IMR-90 (cell line): Measurements from ENCODE around the gene AKR1D1. TPM values are rescaled to one million over a fixed set of nuclear protein-coding genes. Genes with fewer than 3 reads are reported as not detected.

Experiments
- ATAC-seq: fragments of 200-7000 bp; cut with Tn5 transposase; 2 replicates; pipeline ENCODE4 v1.9.1; 2020; ENCODE audit warnings: low read depth, mild to moderate bottlenecking, moderate library complexity
- BruUV-seq: library from RNA; stranded (reverse); fragments of 400-500 nt; replicated peaks from 2 replicates; lab custom pipeline; 2021; lab: Mats Ljungman, UMichigan
- CTCF ChIA-PET: fragments of 300-600 bp; formaldehyde crosslinking; extraction: SDS; loops from one replicate; lab custom pipeline; 2021; ENCODE audit warnings: antibody characterized with exemption; lab: Yijun Ruan, JAX
- POLR2A ChIA-PET: fragments of 300-600 bp; sonication (Branson Sonifier 250); formaldehyde crosslinking; loops from one replicate; lab custom pipeline; 2022; ENCODE audit warnings: antibody characterized with exemption; ENCODE audit not compliant: unreplicated experiment; lab: Charles Lee
- DNase-seq: peaks from one replicate; pipeline ENCODE4 v3.0.0; 2013
- H2AFZ ChIP-seq: replicated peaks from 2 replicates; pipeline ENCODE3; 2013; ENCODE audit warnings: low read length, mild to moderate bottlenecking; ENCODE audit not compliant: poor library complexity
- H2AK5ac ChIP-seq: 2 replicates; pipeline ENCODE4 v1.6.1; 2013; ENCODE audit warnings: low read depth, low read length, inconsistent platforms
- H2AK9ac ChIP-seq: replicated peaks from 2 replicates; pipeline ENCODE3; 2013; ENCODE audit warnings: mild to moderate bottlenecking, low read depth, low read length, moderate library complexity; ENCODE audit not compliant: poor library complexity
- H2BK120ac ChIP-seq: 2 replicates; pipeline ENCODE4 v1.6.1; 2013; ENCODE audit warnings: low read depth, low read length, inconsistent platforms
- H2BK15ac ChIP-seq: 3 replicates; pipeline ENCODE4 v1.6.1; 2013; ENCODE audit warnings: low read depth, low read length, inconsistent platforms
- H2BK20ac ChIP-seq: 2 replicates; pipeline ENCODE4 v1.6.1; 2013; ENCODE audit warnings: low read depth, mild to moderate bottlenecking, inconsistent platforms, low read length, moderate library complexity
- H2BK5ac ChIP-seq: 2 replicates; pipeline ENCODE4 v1.6.1; 2013; ENCODE audit warnings: mild to moderate bottlenecking, low read depth, low read length, inconsistent platforms; ENCODE audit not compliant: poor library complexity, severe bottlenecking
- H3K14ac ChIP-seq: replicated peaks from 2 replicates; pipeline ENCODE4 v1.6.1; 2013; ENCODE audit warnings: low read depth, low read length, inconsistent platforms
- H3K18ac ChIP-seq: 2 replicates; pipeline ENCODE4 v1.6.1; 2013; ENCODE audit warnings: low read depth, low read length, control low read depth
- H3K23ac ChIP-seq: 2 replicates; pipeline ENCODE4 v1.6.1; 2013; ENCODE audit warnings: low read depth, low read length, inconsistent platforms
- H3K27ac ChIP-seq: 2 replicates; pipeline ENCODE4 v1.5.1; 2013; ENCODE audit warnings: mild to moderate bottlenecking, control low read depth, low read length; ENCODE audit not compliant: insufficient read depth
- H3K27me3 ChIP-seq: 2 replicates; pipeline ENCODE4 v1.6.1; 2013; ENCODE audit warnings: low read length; ENCODE audit not compliant: control insufficient read depth, insufficient read depth
- H3K36me3 ChIP-seq: 2 replicates; pipeline ENCODE4 v1.6.1; 2013; ENCODE audit warnings: low read length, mixed read lengths; ENCODE audit not compliant: control insufficient read depth, insufficient read depth
- H3K4ac ChIP-seq: 2 replicates; pipeline ENCODE4 v1.6.1; 2013; ENCODE audit warnings: low read depth, low read length, inconsistent platforms
- H3K4me1 ChIP-seq: 2 replicates; pipeline ENCODE4 v1.6.1; 2013; ENCODE audit warnings: low read length, mixed read lengths; ENCODE audit not compliant: control insufficient read depth, insufficient read depth
- H3K4me2 ChIP-seq: 2 replicates; pipeline ENCODE4 v1.6.1; 2013; ENCODE audit warnings: low read depth, mild to moderate bottlenecking, control low read depth, low read length, moderate library complexity
- H3K4me3 ChIP-seq: 2 replicates; pipeline ENCODE4 v1.5.1; 2013; ENCODE audit warnings: low read depth, mild to moderate bottlenecking, control low read depth, low read length, moderate library complexity; ENCODE audit not compliant: insufficient read depth
- H3K56ac ChIP-seq: 2 replicates; pipeline ENCODE4 v1.6.1; 2013; ENCODE audit warnings: low read length, inconsistent platforms; ENCODE audit not compliant: insufficient read depth; ENCODE audit errors: extremely low read depth
- H3K79me1 ChIP-seq, 2 experiments: 2 replicates each; pipeline ENCODE4 v1.6.1; 2013; ENCODE audit warnings: low read length in 2 of 2, inconsistent platforms in 1 of 2, low read depth in 1 of 2
- H3K9ac ChIP-seq: 2 replicates; pipeline ENCODE4 v1.6.1; 2013; ENCODE audit warnings: low read depth, low read length, control low read depth
- H3K9me1 ChIP-seq: 2 replicates; pipeline ENCODE4 v1.6.1; 2013; ENCODE audit warnings: low read length, inconsistent platforms; ENCODE audit not compliant: insufficient read depth
- H3K9me3 ChIP-seq: 2 replicates; pipeline ENCODE4 v1.6.1; 2013; ENCODE audit warnings: low read length; ENCODE audit not compliant: control insufficient read depth, insufficient read depth
- H4K20me1 ChIP-seq: 2 replicates; pipeline ENCODE4 v1.6.1; 2013; ENCODE audit warnings: low read length, inconsistent platforms; ENCODE audit not compliant: insufficient read depth
- H4K5ac ChIP-seq: 2 replicates; pipeline ENCODE4 v1.6.1; 2013; ENCODE audit warnings: mild to moderate bottlenecking, low read depth, low read length, control low read depth
- H4K8ac ChIP-seq, 2 experiments: 2 replicates each; pipeline ENCODE4 v1.6.1; 2013; ENCODE audit warnings: low read depth in 2 of 2, low read length in 2 of 2, control low read depth in 1 of 2, inconsistent platforms in 1 of 2
- H4K91ac ChIP-seq: 2 replicates; pipeline ENCODE4 v1.6.1; 2013; ENCODE audit warnings: low read depth, low read length, inconsistent platforms; ENCODE audit not compliant: insufficient read depth
- BHLHE40 ChIP-seq: fragments of 150-350 bp; IDR thresholded peaks from 2 replicates; pipeline ENCODE4 v1.6.1; 2016; ENCODE audit warnings: mild to moderate bottlenecking, low read depth, low read length
- NFE2L2 ChIP-seq: fragments of 150-350 bp; IDR thresholded peaks from 2 replicates; pipeline ENCODE4 v1.6.1; 2016; ENCODE audit warnings: low read depth, mild to moderate bottlenecking, low read length
- SMC3 ChIP-seq: fragments of 150-350 bp; IDR thresholded peaks from 2 replicates; pipeline ENCODE4 v1.6.1; 2016; ENCODE audit warnings: low read depth, mild to moderate bottlenecking, antibody characterized with exemption, low read length, moderate library complexity
- WGBS, 2 experiments: methylation state at CpG; one replicate each; pipeline versions ENCODE4 v1.1.5 to v1.1.7; 2013; ENCODE audit warnings: missing lambda C conversion rate in 2 of 2; ENCODE audit not compliant: insufficient read length in 1 of 2; ENCODE audit errors: extremely low coverage in 2 of 2; 5-methylcytosine and 5-hydroxymethylcytosine counted together
- dilution Hi-C: fragments of 300-500 bp; cut with HindIII; formaldehyde crosslinking; loops from one replicate; pipeline ENCODE4 v1.14.3; 2018; ENCODE audit warnings: low sequenced_read_pairs; ENCODE audit not compliant: unreplicated experiment
- in situ Hi-C: fragments of 300-500 bp; cut with MboI; formaldehyde crosslinking; loops from 3 replicates; pipeline ENCODE4 v1.14.3; 2019; ENCODE audit warnings: low sequenced_read_pairs, inconsistent platforms, mixed read lengths
- intact Hi-C: fragments of 100-400 bp; cut with micrococcal nuclease; formaldehyde crosslinking; loops from 2 replicates; pipeline ENCODE4 v1.10.0; 2022
- polyA plus RNA-seq, 3 experiments: library from polyadenylated mRNA; depleted of rRNA; stranded (reverse); fragments of >200 nt; gene quantifications; 2 replicates each; pipeline ENCODE4 v1.2.3, GENCODE V29; 2012; ENCODE audit warnings: low replicate concordance in 1 of 3
- total RNA-seq: library from RNA; depleted of rRNA; stranded (reverse); fragments of >200 nt; gene quantifications from 2 replicates; pipeline ENCODE4 v1.2.3, GENCODE V29; 2012

Gene AKR1D1
- total and polyA plus RNA-seq, 2 of the 4 experiments (the other 2 are of a cell fraction) = not detected

DNA sequence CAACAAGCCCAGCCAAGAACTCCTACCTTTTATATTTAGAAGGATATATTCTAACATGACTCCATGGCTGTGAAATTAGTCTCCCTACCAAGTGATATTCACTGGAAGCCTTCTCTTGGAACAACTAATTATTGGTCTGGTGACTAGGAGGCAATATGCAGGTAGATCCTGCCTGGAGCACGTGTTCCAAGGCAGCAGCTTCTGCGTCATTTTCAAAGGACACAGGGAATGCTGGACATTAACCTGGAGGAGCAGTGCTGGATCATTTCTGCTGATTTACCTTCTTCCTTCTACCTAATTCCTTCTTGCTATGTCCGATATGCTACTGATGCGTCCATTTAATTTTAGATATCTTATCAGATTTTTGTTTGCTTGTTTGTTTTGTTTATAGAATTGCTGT is 5.6 kb downstream of the AKR1D1 start:
- ChIA-PET CTCF (interaction anchor here (0.7 kb wide), 1 partner anchor 1212 kb away, joined by 3 read pairs; no protein-coding TSS in a partner anchor), POLR2A (no interaction called here)
- no peaks in the 10 kb centered on the region for H3K79me1 ChIP-seq
- H3K27me3 ChIP-seq = no peaks in the 10 kb centered on the region
- no peak overlapping the region for H2BK120ac ChIP-seq
- DNase-seq = no peak
- H3K4me2 ChIP-seq = no peak overlapping the region
- no peak overlapping the region for H2BK20ac ChIP-seq
- H3K9me3 ChIP-seq = no peaks in the 10 kb centered on the region
- no peak overlapping the region for H3K14ac ChIP-seq
- dilution Hi-C loops (no loop called here), in situ Hi-C loops (no loop called here), intact Hi-C loops (no loop called here)
- H3K56ac ChIP-seq = no peak overlapping the region
- H3K36me3 ChIP-seq = no peaks in the 10 kb centered on the region
- TF ChIP-seq NFE2L2 (no peak), SMC3 (no peak), BHLHE40 (no peak)
- BruUV-seq = no TSS peak
- H3K4ac ChIP-seq = no peak overlapping the region
- H3K18ac ChIP-seq = no peak overlapping the region
- no peak overlapping the region for H2AK9ac ChIP-seq
- no peak overlapping the region for H4K91ac ChIP-seq
- no peak overlapping the region for H2BK15ac ChIP-seq
- H4K8ac ChIP-seq = no peak overlapping the region
- H4K5ac ChIP-seq = no peak overlapping the region
- no peaks in the 10 kb centered on the region for H3K9me1 ChIP-seq
- H2AK5ac ChIP-seq = no peak overlapping the region
- ATAC-seq = no peak
- no peak overlapping the region for H2BK5ac ChIP-seq
- no CpG with 5 or more reads among the region's 4 CpGs for WGBS, 2 experiments
- no peak overlapping the region for H3K23ac ChIP-seq
- H3K4me1 ChIP-seq = no peaks in the 10 kb centered on the region
- H4K20me1 ChIP-seq = no peaks in the 10 kb centered on the region
- H3K4me3 ChIP-seq = no peak overlapping the region
- H3K9ac ChIP-seq = no peak overlapping the region
- no peak overlapping the region for H3K27ac ChIP-seq
- H2AFZ ChIP-seq = no peak overlapping the region
